Measurements from ENCODE around the gene MAN1C1. TPM values are rescaled to one million over a fixed set of nuclear protein-coding genes. Genes with fewer than 3 reads are reported as not detected.

The MAN1C1 gene
- total RNA-seq, 4 donors from 2014 or later: 14.6 to 25.1 (median 17.5) TPM

DNA sequence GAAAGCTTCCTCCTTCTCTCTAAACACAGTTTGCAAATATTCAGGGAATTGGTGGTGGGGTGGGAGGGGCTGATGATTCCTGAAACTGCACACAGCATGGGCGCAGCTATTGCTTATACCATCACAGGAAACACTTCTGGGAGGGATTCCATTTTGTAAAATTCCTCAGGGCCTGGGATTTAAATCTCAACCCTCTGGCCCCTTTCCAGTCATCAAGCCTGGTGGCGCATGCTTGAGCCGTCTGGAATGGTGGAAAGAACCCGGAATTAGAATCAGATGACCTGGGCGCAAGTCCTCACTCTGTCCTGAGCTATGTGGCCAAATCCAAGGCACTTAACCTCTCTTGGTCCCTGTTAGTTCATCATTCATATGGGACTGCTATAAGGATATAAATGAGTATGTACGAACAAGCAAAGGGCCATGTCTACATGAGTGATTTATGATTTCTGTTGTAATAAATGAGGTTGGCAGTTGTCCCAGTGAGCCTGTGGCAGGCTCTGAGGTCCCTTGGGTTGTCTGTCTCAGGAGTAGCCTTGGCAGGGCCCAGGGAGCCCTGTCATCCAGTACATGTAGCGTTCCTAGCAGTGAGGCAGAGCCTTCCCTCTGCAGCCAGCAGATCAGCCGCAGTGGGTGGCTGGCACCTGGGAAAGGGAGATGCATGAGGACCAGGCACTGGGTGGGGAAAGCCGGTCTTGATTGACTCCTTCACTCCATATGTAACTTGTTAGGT is 72.0 kb downstream of the MAN1C1 start:
- no peaks in the 10 kb centered on the region for H3K9me3 ChIP-seq
- peaks cover 0 to 29% (median under 1%) of the 10 kb centered on the region in 4 donors for H3K4me1 ChIP-seq
- no peak for DNase-seq (ENCODE audit: low spot score in 2 of 2)
- WGBS, 2 donors: 54 to 66% methylated on average over 9 of the region's 9 CpGs
- H3K36me3 ChIP-seq: no peaks in the 10 kb centered on the region
- peak overlapping the region in 2 of 4 donors; percentile 4 to 32 for H3K27ac ChIP-seq
- H3K27me3 ChIP-seq: no peaks in the 10 kb centered on the region
- TF ChIP-seq EP300 (IDR thresholded peaks at IDR 0.05): peak in 1 of 2 donors; percentile 37
- TF ChIP-seq POLR2A (IDR thresholded peaks at IDR 0.05): no peak
- TF ChIP-seq, protein P1, sequence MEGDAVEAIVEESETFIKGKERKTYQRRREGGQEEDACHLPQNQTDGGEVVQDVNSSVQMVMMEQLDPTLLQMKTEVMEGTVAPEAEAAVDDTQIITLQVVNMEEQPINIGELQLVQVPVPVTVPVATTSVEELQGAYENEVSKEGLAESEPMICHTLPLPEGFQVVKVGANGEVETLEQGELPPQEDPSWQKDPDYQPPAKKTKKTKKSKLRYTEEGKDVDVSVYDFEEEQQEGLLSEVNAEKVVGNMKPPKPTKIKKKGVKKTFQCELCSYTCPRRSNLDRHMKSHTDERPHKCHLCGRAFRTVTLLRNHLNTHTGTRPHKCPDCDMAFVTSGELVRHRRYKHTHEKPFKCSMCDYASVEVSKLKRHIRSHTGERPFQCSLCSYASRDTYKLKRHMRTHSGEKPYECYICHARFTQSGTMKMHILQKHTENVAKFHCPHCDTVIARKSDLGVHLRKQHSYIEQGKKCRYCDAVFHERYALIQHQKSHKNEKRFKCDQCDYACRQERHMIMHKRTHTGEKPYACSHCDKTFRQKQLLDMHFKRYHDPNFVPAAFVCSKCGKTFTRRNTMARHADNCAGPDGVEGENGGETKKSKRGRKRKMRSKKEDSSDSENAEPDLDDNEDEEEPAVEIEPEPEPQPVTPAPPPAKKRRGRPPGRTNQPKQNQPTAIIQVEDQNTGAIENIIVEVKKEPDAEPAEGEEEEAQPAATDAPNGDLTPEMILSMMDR (IDR thresholded peaks at IDR 0.05): no peak
- H3K4me3 ChIP-seq: no peak overlapping the region

DNA sequence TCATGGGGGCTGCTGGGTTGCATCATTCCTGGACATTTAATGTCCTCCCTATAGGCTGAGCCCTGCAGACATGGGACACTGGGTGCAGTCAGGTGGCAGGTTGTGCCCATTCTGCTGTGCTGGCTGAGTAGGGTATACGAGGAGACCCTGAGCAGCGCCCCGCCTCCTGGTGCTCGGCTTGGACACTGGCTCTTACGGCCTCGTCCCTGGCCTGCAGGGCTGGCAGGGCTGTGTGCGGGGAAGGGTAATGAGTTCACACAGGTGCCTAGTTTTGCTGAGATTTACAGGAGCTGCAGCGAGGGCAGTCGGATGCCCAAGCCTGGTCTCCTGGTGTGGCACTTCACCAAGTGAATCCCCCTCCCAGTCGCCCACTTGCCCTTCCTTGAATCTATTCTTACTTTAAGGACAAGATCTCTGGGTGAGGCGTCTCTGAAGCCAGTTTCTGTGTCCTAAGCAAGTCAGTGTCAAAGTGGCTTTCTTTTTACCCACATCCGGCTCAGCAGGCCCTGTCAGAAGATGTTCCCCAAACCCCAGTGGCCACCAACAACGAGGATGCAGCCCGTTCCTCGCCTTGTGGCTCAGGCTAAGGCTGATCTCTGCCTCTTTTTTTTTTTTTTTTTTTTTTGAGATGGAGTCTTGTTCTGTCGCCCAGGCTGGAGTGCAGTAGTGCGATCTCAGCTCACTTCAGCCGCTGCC is 73.2 kb downstream of the MAN1C1 start:
- H3K9me3 ChIP-seq: no peaks in the 10 kb centered on the region
- no peaks in the 10 kb centered on the region for H3K36me3 ChIP-seq
- DNase-seq (ENCODE audit: low spot score in 2 of 2): no peak
- H3K27ac ChIP-seq: no peak overlapping the region
- no peak overlapping the region for H3K4me3 ChIP-seq
- 93 to 94% methylated on average over 18 of the region's 18 CpGs for WGBS, 2 donors
- no peaks in the 10 kb centered on the region for H3K27me3 ChIP-seq
- H3K4me1 ChIP-seq: peaks cover 0 to 30% (median 7%) of the 10 kb centered on the region in 4 donors
- TF ChIP-seq POLR2A (IDR thresholded peaks at IDR 0.05): no peak
- TF ChIP-seq EP300 (IDR thresholded peaks at IDR 0.05): no peak
- TF ChIP-seq, protein P1 (IDR thresholded peaks at IDR 0.05): no peak

DNA sequence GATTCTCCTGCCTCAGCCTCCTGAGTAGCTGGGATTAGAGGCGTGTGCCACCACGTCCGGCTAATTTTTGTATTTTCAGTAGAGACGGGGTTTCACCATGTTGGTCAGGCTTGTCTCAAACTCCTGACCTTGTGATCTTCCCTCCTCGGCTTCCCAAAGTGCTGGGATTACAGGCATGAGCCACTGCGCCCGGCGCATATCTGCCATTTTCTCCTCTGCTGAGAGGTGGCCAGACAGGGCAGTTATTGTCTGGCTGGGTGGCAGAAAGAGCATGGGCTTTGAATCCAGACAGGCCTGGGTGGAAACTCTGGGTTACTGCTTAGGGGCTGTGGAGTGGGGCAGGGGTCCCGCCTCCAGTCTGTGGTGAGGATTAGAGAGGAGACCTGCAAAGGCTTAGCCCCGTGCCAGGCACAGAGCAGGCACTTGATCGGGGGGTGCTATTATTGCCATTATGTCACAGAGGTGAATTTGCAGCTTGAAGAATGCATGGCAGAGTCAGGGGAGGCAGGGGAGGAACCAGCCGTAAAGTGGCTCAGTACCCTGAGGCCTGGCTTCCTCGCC is 73.9 kb downstream of the MAN1C1 start:
- Histone ChIP-seq H3K27ac (no peak overlapping the region), H3K4me1 (peaks cover 0 to 32% (median 13%) of the 10 kb centered on the region in 4 donors)
- 78 to 80% methylated on average over 13 of the region's 13 CpGs for WGBS, 2 donors

DNA sequence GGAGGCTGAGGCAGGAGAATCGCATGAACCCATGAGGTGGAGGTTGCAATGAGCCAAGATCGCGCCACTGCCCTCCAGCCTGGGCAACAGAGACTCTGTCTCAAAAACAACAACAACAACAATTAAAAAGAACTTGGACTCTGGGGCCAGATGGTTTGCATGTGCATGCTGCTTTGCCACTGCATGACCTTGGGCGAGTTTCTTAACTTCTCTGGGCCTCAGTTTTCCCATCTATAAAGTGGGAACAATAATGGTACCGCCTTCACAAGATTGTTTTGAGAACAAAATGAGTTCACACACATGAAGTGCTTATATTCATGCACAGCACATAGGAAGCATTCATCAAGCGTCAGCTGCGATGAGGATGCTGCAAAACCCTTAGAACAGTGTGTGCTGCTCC is 74.6 kb downstream of the MAN1C1 start:
- H3K36me3 ChIP-seq: no peaks in the 10 kb centered on the region
- H3K9me3 ChIP-seq: no peaks in the 10 kb centered on the region
- TF ChIP-seq EP300 (IDR thresholded peaks at IDR 0.05) (no peak), POLR2A (IDR thresholded peaks at IDR 0.05) (no peak)
- TF ChIP-seq, protein P1 (IDR thresholded peaks at IDR 0.05): no peak
- peaks cover 0 to 39% (median 19%) of the 10 kb centered on the region in 4 donors for H3K4me1 ChIP-seq
- 95 to 96% methylated on average over 7 of the region's 7 CpGs for WGBS, 2 donors
- no peaks in the 10 kb centered on the region for H3K27me3 ChIP-seq
- no peak overlapping the region for H3K4me3 ChIP-seq
- no peak for DNase-seq (ENCODE audit: low spot score in 2 of 2)
- no peak overlapping the region for H3K27ac ChIP-seq

More for the DNA sequence above, 73.9 kb downstream of the MAN1C1 start:
- no peak for TF ChIP-seq POLR2A (IDR thresholded peaks at IDR 0.05)
- TF ChIP-seq, protein P1 (IDR thresholded peaks at IDR 0.05): no peak
- TF ChIP-seq EP300 (IDR thresholded peaks at IDR 0.05): no peak
- no peak for DNase-seq (ENCODE audit: low spot score in 2 of 2)
- no peak overlapping the region for H3K4me3 ChIP-seq
- no peaks in the 10 kb centered on the region for H3K27me3 ChIP-seq
- H3K36me3 ChIP-seq: no peaks in the 10 kb centered on the region
- H3K9me3 ChIP-seq: no peaks in the 10 kb centered on the region

DNA sequence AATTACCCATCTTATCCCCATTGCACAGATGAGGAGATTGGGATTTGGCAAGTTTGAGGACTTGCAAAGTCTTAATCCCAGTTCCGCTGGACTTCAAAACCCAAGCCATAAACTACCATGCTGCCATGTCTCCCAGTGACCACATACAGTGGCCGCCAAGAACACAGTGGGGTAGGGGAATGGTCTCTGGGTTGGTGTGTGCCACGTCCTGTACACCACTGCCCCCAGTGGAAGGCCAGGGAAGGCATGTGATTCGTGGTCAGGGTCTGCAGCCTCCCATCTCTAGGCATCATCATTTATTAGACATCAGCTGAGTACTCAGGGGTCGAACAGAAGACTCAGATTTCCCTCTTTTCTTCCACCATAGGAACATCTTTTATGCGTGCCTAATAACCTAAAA is 76.0 kb downstream of the MAN1C1 start:
- Histone ChIP-seq H3K4me3 (no peak overlapping the region), H3K27me3 (no peaks in the 10 kb centered on the region), H3K27ac (no peak overlapping the region), H3K4me1 (peaks cover 0 to 51% (median 21%) of the 10 kb centered on the region in 4 donors), H3K9me3 (no peaks in the 10 kb centered on the region), H3K36me3 (no peaks in the 10 kb centered on the region)
- WGBS, 2 donors: 67 to 77% methylated on average over 5 to 6 of the region's 6 CpGs
- TF ChIP-seq POLR2A (IDR thresholded peaks at IDR 0.05) (no peak), EP300 (IDR thresholded peaks at IDR 0.05) (no peak)
- TF ChIP-seq, protein P1 (IDR thresholded peaks at IDR 0.05): no peak
- DNase-seq (ENCODE audit: low spot score in 2 of 2): no peak
